GM19240 (cell line): ENCODE data around the gene CCDC157.

Source experiments
- DNase-seq: peaks from one replicate; pipeline ENCODE4 v3.0.0; 2011; ENCODE audit warnings: low spot score; ENCODE audit not compliant: insufficient read length

Gene CCDC157

GRCh38 chr22:30356449-30357235 lies at the start of gene CCDC157, which contains the start of gene SF3A1:
CCDC157 (plus strand) TSS chr22:30357007; CDS start chr22:30366001, 8,994 bp downstream.
SF3A1 (minus strand) TSS chr22:30356894; CDS start chr22:30356792, 102 bp downstream.
- peak; percentile 92 for DNase-seq

DNA sequence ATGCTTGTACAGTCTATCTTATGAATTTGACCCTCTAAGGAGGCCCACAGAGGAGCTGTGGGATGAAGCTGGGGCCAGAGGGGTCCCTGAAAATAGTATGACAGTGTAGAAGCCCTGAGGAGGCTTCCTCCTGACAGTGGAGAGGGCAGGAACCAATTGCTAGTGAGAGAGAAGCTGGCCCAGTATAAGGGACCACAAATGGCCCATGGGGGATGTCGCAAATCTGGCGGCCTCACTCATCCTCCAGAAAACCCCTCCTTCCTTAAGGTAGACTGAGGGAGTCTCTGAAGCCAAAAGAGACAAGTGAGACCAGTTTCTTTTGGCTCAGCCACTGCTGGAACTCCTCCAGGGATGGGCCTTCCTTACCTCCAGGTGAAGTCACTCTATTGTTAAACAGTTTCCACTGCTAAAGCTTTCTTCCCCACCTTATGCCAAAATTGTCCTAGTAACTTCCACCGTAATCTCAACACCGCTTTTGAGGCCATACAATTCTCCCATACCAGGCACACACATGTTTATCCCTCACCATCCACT lies 49.7 kb upstream of the CCDC157 start:
- DNase-seq, result no peak

DNA sequence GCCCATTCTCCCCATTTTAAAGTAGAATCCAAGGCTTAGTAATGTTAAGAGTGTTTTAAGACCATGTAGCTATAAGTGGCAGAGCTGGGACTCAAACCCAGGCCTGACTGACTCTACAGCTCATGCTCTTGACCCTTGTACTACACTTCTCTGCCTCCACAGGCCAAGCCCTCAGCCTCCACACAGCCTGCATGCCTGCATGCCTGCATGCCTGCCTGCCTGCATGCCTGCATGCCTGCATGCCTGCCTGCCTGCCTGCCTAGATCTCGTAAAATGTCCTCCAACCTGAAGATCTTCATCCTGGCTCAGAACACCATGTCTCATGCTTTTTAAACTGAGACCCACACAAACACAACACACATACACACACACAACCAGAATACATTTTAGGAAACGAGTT lies 48.7 kb upstream of the CCDC157 start:
- DNase-seq, result no peak

DNA sequence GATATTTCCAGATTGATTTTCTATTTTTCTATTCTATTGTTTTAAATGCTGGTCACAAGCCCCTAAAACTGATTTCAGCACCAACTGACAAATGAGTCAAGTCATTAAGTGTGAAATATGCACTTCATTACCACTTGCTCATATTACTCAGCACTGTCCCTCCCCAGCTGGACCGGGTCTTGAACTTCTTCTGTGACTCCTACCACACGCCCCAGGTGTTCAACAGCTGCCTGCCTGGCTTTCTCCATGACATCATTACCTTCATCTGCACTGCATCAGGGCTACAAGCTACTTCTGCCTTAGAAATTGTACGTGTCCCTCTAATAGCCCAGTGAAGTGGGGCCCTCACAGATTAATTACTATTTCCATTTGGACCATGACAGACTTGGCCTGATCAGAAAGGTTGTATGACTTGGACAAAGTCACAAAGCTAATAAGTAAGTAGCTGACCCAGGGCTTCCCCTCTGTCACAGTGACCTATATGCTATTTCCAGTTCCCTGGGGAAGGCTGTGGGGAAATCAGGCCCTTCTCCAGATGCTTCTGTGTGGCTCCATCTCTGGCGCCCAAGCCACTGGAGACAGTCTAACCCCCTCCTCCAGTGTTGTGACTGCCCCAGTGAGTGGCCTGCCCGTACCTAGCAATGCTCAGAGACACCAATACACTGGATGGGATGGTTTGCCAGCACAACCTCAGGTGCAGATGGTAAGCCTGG lies 48.1 kb upstream of the CCDC157 start:
- no peak for DNase-seq

GRCh38 chr22:30309951-30310741 lies 46.7 kb upstream of the CCDC157 start:
- DNase-seq, result no peak

DNA sequence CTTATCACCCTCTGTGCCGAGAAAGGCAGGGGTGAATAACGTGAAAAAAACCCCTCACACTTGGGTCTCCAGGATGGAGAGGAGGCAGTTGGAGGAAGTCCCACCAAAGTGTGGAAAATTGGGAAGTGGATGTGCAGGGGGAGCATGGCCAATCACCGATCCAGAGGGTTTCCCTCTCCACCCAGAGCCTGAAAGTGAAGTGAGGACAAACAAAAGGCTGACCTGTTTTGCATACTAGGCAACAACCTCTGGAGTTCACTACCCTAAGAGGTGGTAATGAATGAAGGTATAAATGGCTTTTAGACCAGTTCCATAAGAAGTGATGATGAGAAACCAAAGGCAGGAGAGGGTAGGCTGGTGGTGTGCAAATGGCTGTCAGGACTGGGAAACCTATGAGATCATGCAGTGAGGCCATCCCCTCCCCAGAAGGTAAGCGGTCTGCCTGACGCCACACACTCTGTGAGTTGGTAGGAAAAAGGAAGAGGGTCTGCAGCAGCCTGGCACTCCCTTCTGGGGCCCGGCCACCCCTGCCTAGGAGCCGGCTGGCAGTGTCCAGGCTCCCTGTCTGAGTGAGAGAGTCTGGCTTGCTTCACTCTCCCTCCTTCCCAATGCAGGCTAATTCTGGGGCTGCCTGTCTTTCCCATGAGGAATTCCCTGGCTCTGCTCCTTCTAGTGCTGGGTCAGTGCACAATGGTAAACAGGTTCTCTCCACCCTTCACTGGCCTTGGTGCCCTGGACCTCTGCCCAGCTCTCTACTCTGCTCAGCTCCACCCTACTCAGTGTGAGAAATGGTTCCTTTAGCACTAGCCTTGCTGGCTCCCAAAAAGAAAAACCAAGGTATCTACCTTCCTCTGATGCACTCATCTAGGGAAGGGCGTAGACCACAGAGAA lies 45.7 kb upstream of the CCDC157 start:
- DNase-seq, result no peak

DNA sequence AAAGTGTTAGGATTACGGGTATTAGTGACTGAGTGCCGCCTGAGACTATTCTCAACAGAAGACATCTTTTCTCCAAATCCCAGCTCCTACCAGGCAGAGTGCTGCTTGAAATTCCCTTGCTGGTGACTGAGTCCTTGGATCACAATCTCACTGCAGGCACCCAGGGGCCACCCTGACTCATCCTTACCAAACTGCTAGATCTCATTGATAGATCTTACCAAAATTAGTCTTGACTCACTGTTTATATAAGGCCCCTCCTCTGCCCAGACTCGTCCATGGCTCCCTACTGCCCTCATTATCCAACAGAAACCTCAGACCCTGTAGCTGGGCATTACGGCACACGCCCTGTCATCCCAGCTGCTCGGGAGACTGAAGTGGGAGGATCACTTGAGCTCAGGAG lies 44.8 kb upstream of the CCDC157 start:
- DNase-seq, result no peak

GRCh38 chr22:30313527-30314363 lies 43.1 kb upstream of the CCDC157 start:
- no peak for DNase-seq

GRCh38 chr22:30314915-30315314 lies 41.9 kb upstream of the CCDC157 start:
- no peak for DNase-seq

- DNase-seq, result no peak
These were observed 40.7 kb upstream of the CCDC157 start for GRCh38 chr22:30315962-30316576.

- DNase-seq, result no peak
These were observed 39.0 kb upstream of the CCDC157 start for GRCh38 chr22:30317778-30318177.

GRCh38 chr22:30318799-30319419 lies 37.9 kb upstream of the CCDC157 start:
- no peak for DNase-seq

DNA sequence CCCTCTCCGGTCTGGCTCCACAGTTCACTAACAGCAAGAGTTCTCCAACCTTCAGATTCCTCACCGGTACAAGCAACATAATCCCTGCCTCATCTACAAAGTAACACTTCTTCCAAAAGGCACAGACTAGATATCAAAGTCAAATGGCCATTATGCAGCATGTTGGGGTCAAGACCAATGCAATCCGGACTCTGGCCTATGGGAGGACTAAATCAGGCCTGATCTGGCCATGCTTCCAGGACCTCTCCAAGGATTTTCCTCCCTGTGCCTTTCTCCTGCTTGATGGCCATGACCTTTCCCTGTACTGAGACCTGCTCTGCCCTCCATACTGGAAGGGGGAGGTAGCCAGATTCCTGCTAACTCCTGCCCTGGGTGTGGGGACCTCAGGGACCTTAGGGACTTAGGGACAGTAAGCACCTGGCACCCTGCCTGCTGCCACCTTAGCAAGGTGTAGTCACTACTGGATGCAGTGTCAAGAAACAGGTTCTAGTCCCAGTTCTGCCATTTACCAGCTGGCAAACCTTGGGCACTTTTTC lies 36.7 kb upstream of the CCDC157 start:
- DNase-seq, result no peak

DNA sequence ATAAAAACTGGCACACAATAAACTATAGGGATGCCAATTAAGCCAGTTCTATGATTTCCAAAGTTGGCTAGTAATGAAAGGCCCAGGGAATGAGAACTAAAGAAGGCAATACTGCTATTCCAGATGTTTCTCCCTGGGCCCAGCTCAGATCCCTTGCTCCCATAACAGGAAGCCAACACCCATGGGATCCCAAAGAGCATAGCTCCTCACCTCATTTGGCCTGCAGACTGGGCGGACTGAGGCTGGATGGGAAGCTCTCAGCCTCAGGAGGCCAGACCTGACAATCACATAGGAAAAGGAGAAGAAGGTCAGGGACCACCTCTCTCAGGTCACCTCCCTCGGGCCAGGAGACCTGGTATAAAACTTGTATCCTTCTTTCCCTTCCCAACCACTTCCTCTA lies 35.3 kb upstream of the CCDC157 start:
- no peak for DNase-seq

- no peak for DNase-seq
These were observed 33.6 kb upstream of the CCDC157 start for GRCh38 chr22:30323246-30323645.

DNA sequence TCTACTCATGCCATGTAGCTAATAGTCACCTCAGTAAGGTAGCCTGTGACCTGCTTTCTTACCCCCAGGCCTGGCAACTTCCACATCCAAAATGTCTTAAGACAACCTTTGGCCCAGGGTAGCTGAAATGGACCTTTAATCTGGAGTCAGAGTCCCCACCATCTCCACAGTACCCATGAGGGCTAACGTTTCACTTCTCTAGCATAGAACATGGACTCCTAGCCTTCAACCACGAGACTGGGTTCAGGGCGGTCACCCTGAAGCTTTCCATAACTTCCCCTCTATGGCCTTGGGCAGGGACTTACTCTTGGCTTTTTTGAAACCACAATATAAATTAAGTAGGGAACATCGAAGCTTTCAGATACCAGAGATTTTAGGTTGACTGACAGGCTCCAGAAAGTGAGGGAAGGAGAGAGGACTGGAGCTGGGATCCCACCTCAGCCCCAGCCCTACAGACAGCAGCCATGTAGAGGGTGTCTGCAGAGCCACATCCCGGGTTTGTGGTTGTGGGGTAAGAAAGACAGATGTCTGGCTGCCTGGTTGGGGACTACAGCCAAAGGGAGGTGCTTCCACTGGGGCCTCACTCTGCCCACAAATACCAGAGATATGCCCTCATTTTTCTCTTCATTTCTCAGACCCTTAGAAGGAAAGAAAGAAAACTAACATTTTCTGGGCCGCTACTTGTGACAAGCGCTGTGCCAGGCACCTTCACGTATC lies 32.6 kb upstream of the CCDC157 start:
- no peak for DNase-seq

GRCh38 chr22:30325065-30325720 lies 31.6 kb upstream of the CCDC157 start:
- no peak for DNase-seq
